Endodermal cell (in vitro differentiated cells): ENCODE data around the gene ELMO1. TPM values are rescaled to one million over a fixed set of nuclear protein-coding genes. Genes with fewer than 3 reads are reported as not detected.

ENCODE experiments used
- DNase-seq: peaks from one replicate; pipeline ENCODE4 v3.0.0-alpha.2; 2017
- H3K27ac ChIP-seq: 2 replicates; pipeline ENCODE4 v1.5.1; 2013; ENCODE audit warnings: mild to moderate bottlenecking, low read depth, low read length, moderate library complexity
- H3K27me3 ChIP-seq: 2 replicates; pipeline ENCODE4 v1.6.1; 2013; ENCODE audit warnings: mild to moderate bottlenecking, low read length, moderate library complexity; ENCODE audit not compliant: insufficient read depth, control insufficient read depth, poor library complexity, severe bottlenecking
- H3K36me3 ChIP-seq: 2 replicates; pipeline ENCODE4 v1.7.0; 2013; ENCODE audit warnings: mild to moderate bottlenecking, low read length, moderate library complexity; ENCODE audit not compliant: control insufficient read depth, insufficient read depth
- H3K4me1 ChIP-seq: one replicate; pipeline ENCODE4 v1.7.0; 2013; ENCODE audit warnings: low read length; ENCODE audit not compliant: control insufficient read depth, insufficient read depth
- H3K4me3 ChIP-seq: 2 replicates; pipeline ENCODE4 v1.5.1; 2013; ENCODE audit warnings: mild to moderate bottlenecking, low read length, moderate library complexity
- H3K9ac ChIP-seq: 2 replicates; pipeline ENCODE4 v1.6.1; 2013; ENCODE audit warnings: mild to moderate bottlenecking, low read length, moderate library complexity; ENCODE audit not compliant: poor library complexity, severe bottlenecking; ENCODE audit errors: extremely low read depth
- H3K9me3 ChIP-seq: 2 replicates; pipeline ENCODE4 v1.6.1; 2013; ENCODE audit warnings: mild to moderate bottlenecking, low read length, moderate library complexity; ENCODE audit not compliant: control insufficient read depth
- H3K27ac Mint-ChIP-seq: 2 replicates; pipeline ENCODE4 v1.8.0; 2020; ENCODE audit warnings: mixed read lengths
- H3K27me3 Mint-ChIP-seq: 2 replicates; pipeline ENCODE4 v1.8.0; 2021; ENCODE audit warnings: mild to moderate bottlenecking, mixed read lengths; ENCODE audit not compliant: insufficient read depth
- H3K36me3 Mint-ChIP-seq: 2 replicates; pipeline ENCODE4 v1.8.0; 2020; ENCODE audit warnings: low read depth, mixed read lengths
- H3K4me1 Mint-ChIP-seq: 2 replicates; pipeline ENCODE4 v1.8.0; 2020; ENCODE audit warnings: mixed read lengths
- H3K4me3 Mint-ChIP-seq: 2 replicates; pipeline ENCODE4 v1.8.0; 2020; ENCODE audit warnings: mild to moderate bottlenecking, moderate library complexity, mixed read lengths
- H3K9me3 Mint-ChIP-seq: 2 replicates; pipeline ENCODE4 v1.8.0; 2020; ENCODE audit warnings: mild to moderate bottlenecking, mixed read lengths
- WGBS, 2 experiments: methylation state at CpG; one replicate each; pipeline versions ENCODE4 v1.1.5 to v1.1.7; 2013; ENCODE audit warnings: missing lambda C conversion rate in 2 of 2, mixed read lengths in 1 of 2; ENCODE audit not compliant: insufficient coverage in 1 of 2, insufficient read length in 1 of 2; 5-methylcytosine and 5-hydroxymethylcytosine counted together
- total RNA-seq, 2 donors: library from RNA; stranded (reverse); fragmentation: NEBNext Ultra II Directional in 1 of 2; extraction: Animal tissue kit (Norgen Biotek cat#: 25700) in 1 of 2; gene quantifications; 2 replicates in 1 of 2; 3 replicates in 1 of 2; pipeline ENCODE4 v1.2.1, GENCODE V29; 2021
- TF ChIP-seq, protein P1 (sequence below): fragments of 200-600 bp; sonication (generic); conservative IDR thresholded peaks from 2 replicates; pipeline ENCODE4 v1.5.0; 2021; ENCODE audit warnings: antibody characterized with exemption, mild to moderate bottlenecking

The ELMO1 gene
- total RNA-seq, 2 donors from 2014 or later, result 120 to 131 TPM

GRCh38 chr7:37097276-37097675 lies 351.4 kb downstream of the ELMO1 start:
- no peak overlapping the region for H3K27ac Mint-ChIP-seq
- TF ChIP-seq, protein P1, sequence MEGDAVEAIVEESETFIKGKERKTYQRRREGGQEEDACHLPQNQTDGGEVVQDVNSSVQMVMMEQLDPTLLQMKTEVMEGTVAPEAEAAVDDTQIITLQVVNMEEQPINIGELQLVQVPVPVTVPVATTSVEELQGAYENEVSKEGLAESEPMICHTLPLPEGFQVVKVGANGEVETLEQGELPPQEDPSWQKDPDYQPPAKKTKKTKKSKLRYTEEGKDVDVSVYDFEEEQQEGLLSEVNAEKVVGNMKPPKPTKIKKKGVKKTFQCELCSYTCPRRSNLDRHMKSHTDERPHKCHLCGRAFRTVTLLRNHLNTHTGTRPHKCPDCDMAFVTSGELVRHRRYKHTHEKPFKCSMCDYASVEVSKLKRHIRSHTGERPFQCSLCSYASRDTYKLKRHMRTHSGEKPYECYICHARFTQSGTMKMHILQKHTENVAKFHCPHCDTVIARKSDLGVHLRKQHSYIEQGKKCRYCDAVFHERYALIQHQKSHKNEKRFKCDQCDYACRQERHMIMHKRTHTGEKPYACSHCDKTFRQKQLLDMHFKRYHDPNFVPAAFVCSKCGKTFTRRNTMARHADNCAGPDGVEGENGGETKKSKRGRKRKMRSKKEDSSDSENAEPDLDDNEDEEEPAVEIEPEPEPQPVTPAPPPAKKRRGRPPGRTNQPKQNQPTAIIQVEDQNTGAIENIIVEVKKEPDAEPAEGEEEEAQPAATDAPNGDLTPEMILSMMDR, result peak; percentile 75
- DNase-seq, result no peak
- Histone ChIP-seq H3K27me3 (no peaks in the 10 kb centered on the region), H3K4me3 (no peak overlapping the region), H3K27ac (no peak overlapping the region), H3K4me1 (peaks cover 7% of the 10 kb centered on the region), H3K36me3 (peaks cover 34% of the 10 kb centered on the region), H3K9me3 (no peaks in the 10 kb centered on the region), H3K9ac (no peak overlapping the region)
- no peak overlapping the region for H3K4me3 Mint-ChIP-seq
- H3K36me3 Mint-ChIP-seq, result peaks cover 32% of the 10 kb centered on the region
- H3K27me3 Mint-ChIP-seq, result no peaks in the 10 kb centered on the region
- H3K4me1 Mint-ChIP-seq, result peaks cover 24% of the 10 kb centered on the region
- no peaks in the 10 kb centered on the region for H3K9me3 Mint-ChIP-seq
- WGBS, 2 experiments, result 93 to 96% methylated on average over 3 to 8 of the region's 8 CpGs

GRCh38 chr7:37096341-37096740 lies 352.3 kb downstream of the ELMO1 start:
- WGBS, 2 experiments, result 98 to 100% methylated on average over 3 to 6 of the region's 6 CpGs

GRCh38 chr7:37095122-37095521 lies 353.5 kb downstream of the ELMO1 start:
- Histone ChIP-seq H3K36me3 (peaks cover 41% of the 10 kb centered on the region), H3K4me3 (no peak overlapping the region), H3K27me3 (no peaks in the 10 kb centered on the region), H3K4me1 (no peaks in the 10 kb centered on the region), H3K27ac (no peak overlapping the region), H3K9me3 (no peaks in the 10 kb centered on the region), H3K9ac (no peak overlapping the region)
- TF ChIP-seq, protein P1, result no peak
- Mint-ChIP-seq H3K27ac (no peak overlapping the region), H3K4me1 (peaks cover 9% of the 10 kb centered on the region), H3K9me3 (no peaks in the 10 kb centered on the region), H3K27me3 (no peaks in the 10 kb centered on the region), H3K36me3 (peaks cover 40% of the 10 kb centered on the region), H3K4me3 (no peak overlapping the region)
- DNase-seq, result no peak
- 96 to 100% methylated on average over 1 of the region's 1 CpG for WGBS, 2 experiments

More at GRCh38 chr7:37096341-37096740, 352.3 kb downstream of the ELMO1 start:
- H3K27ac Mint-ChIP-seq, result no peak overlapping the region
- Histone ChIP-seq H3K4me3 (no peak overlapping the region), H3K9me3 (no peaks in the 10 kb centered on the region), H3K4me1 (peaks cover 5% of the 10 kb centered on the region), H3K36me3 (peaks cover 40% of the 10 kb centered on the region), H3K27me3 (no peaks in the 10 kb centered on the region), H3K27ac (no peak overlapping the region), H3K9ac (no peak overlapping the region)
- DNase-seq, result no peak
- no peak overlapping the region for H3K4me3 Mint-ChIP-seq
- peaks cover 39% of the 10 kb centered on the region for H3K36me3 Mint-ChIP-seq
- no peaks in the 10 kb centered on the region for H3K27me3 Mint-ChIP-seq
- TF ChIP-seq, protein P1, result no peak
- H3K4me1 Mint-ChIP-seq, result peaks cover 15% of the 10 kb centered on the region
- no peaks in the 10 kb centered on the region for H3K9me3 Mint-ChIP-seq
